Measurements from ENCODE around the gene MITF. TPM values are rescaled to one million over a fixed set of nuclear protein-coding genes. Genes with fewer than 3 reads are reported as not detected.

The MITF gene
- polyA plus RNA-seq, 1 of the 3 experiments (the other 2 are of a cell fraction), result 1.7 TPM

DNA sequence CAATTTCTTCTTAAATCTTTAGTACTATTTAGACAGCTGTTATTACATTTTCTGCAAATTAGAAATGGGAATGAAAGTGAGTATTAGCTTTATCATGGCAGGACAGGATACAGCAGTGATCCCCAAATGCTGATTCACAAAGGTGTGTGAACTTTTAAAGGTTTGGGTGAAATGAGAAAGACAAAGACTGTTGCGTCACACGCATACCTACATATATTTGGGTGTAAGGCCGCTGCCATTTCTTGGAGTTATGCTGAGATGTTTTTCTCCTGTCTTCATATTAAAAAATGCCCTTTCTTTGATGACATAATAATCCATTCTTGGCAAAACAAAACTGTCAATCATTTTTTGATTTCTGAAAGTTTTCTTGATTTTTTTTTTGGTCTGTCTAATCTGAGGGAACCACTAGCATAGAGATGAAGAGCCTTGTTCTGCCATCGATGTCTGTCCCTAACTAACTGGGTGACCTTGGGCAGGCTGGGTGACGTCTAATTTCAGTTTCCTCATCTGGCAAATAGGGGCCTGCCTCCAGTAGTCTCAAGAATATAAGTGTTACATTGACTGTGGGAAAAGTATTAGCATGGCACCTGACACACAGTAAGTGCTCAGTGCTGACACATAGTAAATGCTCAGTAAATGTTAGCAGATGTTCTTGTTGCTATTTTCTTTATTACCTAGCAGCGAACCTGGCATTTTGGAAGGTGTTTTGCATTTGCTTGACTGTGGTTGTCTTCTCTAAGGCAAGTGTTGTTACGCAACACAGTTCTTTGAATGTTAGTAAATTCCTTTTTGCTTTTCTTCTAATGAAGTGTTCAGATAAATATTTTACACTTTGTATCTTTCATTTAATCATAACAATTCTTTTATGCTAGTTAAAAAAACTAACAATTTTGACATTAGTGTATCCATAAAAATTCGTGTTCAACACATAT, 5.0 kb downstream of the MITF start:
- TF ChIP-seq, protein P1, sequence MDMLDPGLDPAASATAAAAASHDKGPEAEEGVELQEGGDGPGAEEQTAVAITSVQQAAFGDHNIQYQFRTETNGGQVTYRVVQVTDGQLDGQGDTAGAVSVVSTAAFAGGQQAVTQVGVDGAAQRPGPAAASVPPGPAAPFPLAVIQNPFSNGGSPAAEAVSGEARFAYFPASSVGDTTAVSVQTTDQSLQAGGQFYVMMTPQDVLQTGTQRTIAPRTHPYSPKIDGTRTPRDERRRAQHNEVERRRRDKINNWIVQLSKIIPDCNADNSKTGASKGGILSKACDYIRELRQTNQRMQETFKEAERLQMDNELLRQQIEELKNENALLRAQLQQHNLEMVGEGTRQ (IDR thresholded peaks at IDR 0.05; ENCODE audit: borderline replicate concordance, low read depth, low read length), result no peak
- TF ChIP-seq MEF2A (IDR thresholded peaks at IDR 0.05; ENCODE audit: borderline replicate concordance, low read depth) (no peak), RAD21 (IDR thresholded peaks at IDR 0.05; ENCODE audit: low read length) (no peak), SMC3 (IDR thresholded peaks at IDR 0.05; ENCODE audit: low read depth, low read length) (no peak), GATA2 (CRISPR knock-in tag; IDR thresholded peaks at IDR 0.05) (no peak), JUND (IDR thresholded peaks at IDR 0.05) (no peak), TCF12 (IDR thresholded peaks at IDR 0.05) (no peak), TAF1 (IDR thresholded peaks at IDR 0.05; ENCODE audit: borderline replicate concordance, low read depth, low read length) (no peak), SIN3A (IDR thresholded peaks at IDR 0.05; ENCODE audit: borderline replicate concordance, low read depth, low read length) (no peak), NFIC (IDR thresholded peaks at IDR 0.05; ENCODE audit: borderline replicate concordance) (no peak), RXRA (IDR thresholded peaks at IDR 0.05; ENCODE audit: borderline replicate concordance, low read depth) (no peak), YY1 (IDR thresholded peaks at IDR 0.05; ENCODE audit: low read depth) (no peak), CHD2 (IDR thresholded peaks at IDR 0.05; ENCODE audit: low read length, partially characterized antibody) (no peak), CTCF (IDR thresholded peaks at IDR 0.05) (no peak), ELF1 (IDR thresholded peaks at IDR 0.05) (no peak), FOXJ3 (CRISPR knock-in tag; IDR thresholded peaks at IDR 0.05) (no peak)
- TF ChIP-seq, protein P2, sequence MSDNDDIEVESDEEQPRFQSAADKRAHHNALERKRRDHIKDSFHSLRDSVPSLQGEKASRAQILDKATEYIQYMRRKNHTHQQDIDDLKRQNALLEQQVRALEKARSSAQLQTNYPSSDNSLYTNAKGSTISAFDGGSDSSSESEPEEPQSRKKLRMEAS (IDR thresholded peaks at IDR 0.05; ENCODE audit: low read depth), result no peak
- TF ChIP-seq, protein P3, sequence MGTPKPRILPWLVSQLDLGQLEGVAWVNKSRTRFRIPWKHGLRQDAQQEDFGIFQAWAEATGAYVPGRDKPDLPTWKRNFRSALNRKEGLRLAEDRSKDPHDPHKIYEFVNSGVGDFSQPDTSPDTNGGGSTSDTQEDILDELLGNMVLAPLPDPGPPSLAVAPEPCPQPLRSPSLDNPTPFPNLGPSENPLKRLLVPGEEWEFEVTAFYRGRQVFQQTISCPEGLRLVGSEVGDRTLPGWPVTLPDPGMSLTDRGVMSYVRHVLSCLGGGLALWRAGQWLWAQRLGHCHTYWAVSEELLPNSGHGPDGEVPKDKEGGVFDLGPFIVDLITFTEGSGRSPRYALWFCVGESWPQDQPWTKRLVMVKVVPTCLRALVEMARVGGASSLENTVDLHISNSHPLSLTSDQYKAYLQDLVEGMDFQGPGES (IDR thresholded peaks at IDR 0.05; ENCODE audit: low read depth, low read length), result no peak
- no peak for DNase-seq
- no peaks in the 10 kb centered on the region for H3K36me3 ChIP-seq (replicated peaks in 1 of 2; ENCODE audit: control insufficient read depth in 1 of 2, insufficient read depth in 2 of 2, low read length in 1 of 2)
- H3K9me3 ChIP-seq, result no peaks in the 10 kb centered on the region
- 83% methylated on average over 8 of the region's 8 CpGs for WGBS (ENCODE audit: low lambda C conversion rate)
- no peak overlapping the region for H3K27ac ChIP-seq (ENCODE audit: low read depth in 2 of 2, low read length in 1 of 2)
- no peak overlapping the region for H3K9ac ChIP-seq
- no peak overlapping the region for H3K4me3 ChIP-seq (ENCODE audit: low read depth in 2 of 2, low read length in 1 of 2)
- ChIA-PET POLR2A (no interaction called here), CTCF (no interaction called here)
- H3F3A ChIP-seq (replicated peaks; ENCODE audit: insufficient read depth), result no peaks in the 10 kb centered on the region
- no peaks in the 10 kb centered on the region for H3K79me2 ChIP-seq (ENCODE audit: insufficient read depth)
- no peak overlapping the region for H2AFZ ChIP-seq (ENCODE audit: low read depth)
- no peaks in the 10 kb centered on the region for H3K27me3 ChIP-seq (ENCODE audit: insufficient read depth)
- peaks cover 0 to 8% of the 10 kb centered on the region in 2 experiments; a peak in 1 of 4 replicates for H3K4me1 ChIP-seq (ENCODE audit: control insufficient read depth in 1 of 2, insufficient read depth in 2 of 2, low read depth in 1 of 2, low read length in 1 of 2)
- H3K9me2 ChIP-seq, result no peaks in the 10 kb centered on the region
- no peak overlapping the region for H3K4me2 ChIP-seq
- H4K20me1 ChIP-seq (ENCODE audit: insufficient read depth), result no peaks in the 10 kb centered on the region
